HepG2 (cell line): ENCODE results near the gene NPB. TPM values are rescaled to one million over a fixed set of nuclear protein-coding genes. Genes with fewer than 3 reads are reported as not detected.

Experiments
- EHMT2 ChIP-seq: fragments of 200-600 bp; sonication (generic); IDR thresholded peaks from 2 replicates; pipeline ENCODE4 v1.7.0; 2017; ENCODE audit warnings: antibody characterized with exemption, low read depth, low read length, borderline replicate concordance
- GPN1 ChIP-seq: sonication (generic); formaldehyde crosslinking; IDR thresholded peaks from 2 replicates; pipeline ENCODE4 v1.5.1; 2020; ENCODE audit warnings: missing genetic modification reagents, borderline replicate concordance
- HNF1B ChIP-seq: sonication (generic); formaldehyde crosslinking; IDR thresholded peaks from 2 replicates; pipeline ENCODE4 v1.5.1; 2020; ENCODE audit warnings: mild to moderate bottlenecking, moderate library complexity, missing genetic modification reagents
- MEF2D ChIP-seq: sonication (generic); formaldehyde crosslinking; IDR thresholded peaks from 2 replicates; pipeline ENCODE4 v1.5.1; 2020; ENCODE audit warnings: mild to moderate bottlenecking, missing genetic modification reagents
- NR2F6 ChIP-seq, 2 experiments: IDR thresholded peaks; 2 replicates each; pipeline ENCODE4 v1.6.1; 2016; ENCODE audit warnings: antibody characterized with exemption in 1 of 2, mild to moderate bottlenecking in 1 of 2
- NRL ChIP-seq: sonication (generic); formaldehyde crosslinking; IDR thresholded peaks from 2 replicates; pipeline ENCODE4 v1.5.0; 2020; ENCODE audit warnings: missing genetic modification reagents, mild to moderate bottlenecking, moderate library complexity, borderline replicate concordance
- RORA ChIP-seq: sonication (generic); formaldehyde crosslinking; IDR thresholded peaks from 2 replicates; pipeline ENCODE4 v1.5.0; 2020; ENCODE audit warnings: mild to moderate bottlenecking, missing genetic modification reagents, moderate library complexity
- STAT6 ChIP-seq: sonication (generic); formaldehyde crosslinking; IDR thresholded peaks from 2 replicates; pipeline ENCODE4 v1.4.0; 2020; ENCODE audit warnings: missing genetic modification reagents, mild to moderate bottlenecking, borderline replicate concordance
- SUZ12 ChIP-seq: fragments of 150-350 bp; IDR thresholded peaks from 2 replicates; pipeline ENCODE4 v1.6.1; 2014; ENCODE audit warnings: low read depth, low read length
- ZBTB7B ChIP-seq: sonication (generic); formaldehyde crosslinking; IDR thresholded peaks from 2 replicates; pipeline ENCODE4 v1.4.0; 2020; ENCODE audit warnings: missing genetic modification reagents
- ZBTB8A ChIP-seq: sonication (generic); formaldehyde crosslinking; IDR thresholded peaks from 2 replicates; pipeline ENCODE4 v1.4.0; 2020; ENCODE audit warnings: mild to moderate bottlenecking, low read depth, missing genetic modification reagents, borderline replicate concordance
- ZFX ChIP-seq: sonication (generic); formaldehyde crosslinking; IDR thresholded peaks from 2 replicates; pipeline ENCODE4 v1.4.0; 2020; ENCODE audit warnings: mild to moderate bottlenecking, low read depth, missing genetic modification reagents, moderate library complexity
- polyA plus RNA-seq, 8 experiments: library from polyadenylated mRNA; depleted of rRNA in 3 of 8; stranded (reverse) in 7 of 8; unstranded in 1 of 8; fragments of >200 nt; fragmentation: Illumina TruSeq in 4 of 8; extraction: Trizol in 4 of 8; gene quantifications; 2 replicates each; pipeline versions ENCODE4 v1.2.1 to v1.2.3, GENCODE V29; 2011 to 2016; ENCODE audit warnings: low read depth in 4 of 8, missing spikeins in 1 of 8, mixed read lengths in 1 of 8; ENCODE audit not compliant: insufficient read depth in 1 of 8
- total RNA-seq, 5 experiments: library from RNA; depleted of rRNA; stranded (reverse); fragments of >200 nt; fragmentation: Illumina TruSeq; extraction: Trizol; gene quantifications; 2 replicates each; pipeline ENCODE4 v1.2.3, GENCODE V29; 2016; ENCODE audit warnings: low read depth in 1 of 5
- TF ChIP-seq, protein P1 (sequence below): sonication (generic); formaldehyde crosslinking; IDR thresholded peaks from 2 replicates; pipeline ENCODE4 v1.5.0; 2020; ENCODE audit warnings: mild to moderate bottlenecking, missing genetic modification reagents, borderline replicate concordance

The NPB gene
- total and polyA plus RNA-seq, 2 of the 13 experiments (the other 11 are each of a cell fraction or from before 2014, with no cell fraction given) = 0.11 to 0.93 TPM

DNA sequence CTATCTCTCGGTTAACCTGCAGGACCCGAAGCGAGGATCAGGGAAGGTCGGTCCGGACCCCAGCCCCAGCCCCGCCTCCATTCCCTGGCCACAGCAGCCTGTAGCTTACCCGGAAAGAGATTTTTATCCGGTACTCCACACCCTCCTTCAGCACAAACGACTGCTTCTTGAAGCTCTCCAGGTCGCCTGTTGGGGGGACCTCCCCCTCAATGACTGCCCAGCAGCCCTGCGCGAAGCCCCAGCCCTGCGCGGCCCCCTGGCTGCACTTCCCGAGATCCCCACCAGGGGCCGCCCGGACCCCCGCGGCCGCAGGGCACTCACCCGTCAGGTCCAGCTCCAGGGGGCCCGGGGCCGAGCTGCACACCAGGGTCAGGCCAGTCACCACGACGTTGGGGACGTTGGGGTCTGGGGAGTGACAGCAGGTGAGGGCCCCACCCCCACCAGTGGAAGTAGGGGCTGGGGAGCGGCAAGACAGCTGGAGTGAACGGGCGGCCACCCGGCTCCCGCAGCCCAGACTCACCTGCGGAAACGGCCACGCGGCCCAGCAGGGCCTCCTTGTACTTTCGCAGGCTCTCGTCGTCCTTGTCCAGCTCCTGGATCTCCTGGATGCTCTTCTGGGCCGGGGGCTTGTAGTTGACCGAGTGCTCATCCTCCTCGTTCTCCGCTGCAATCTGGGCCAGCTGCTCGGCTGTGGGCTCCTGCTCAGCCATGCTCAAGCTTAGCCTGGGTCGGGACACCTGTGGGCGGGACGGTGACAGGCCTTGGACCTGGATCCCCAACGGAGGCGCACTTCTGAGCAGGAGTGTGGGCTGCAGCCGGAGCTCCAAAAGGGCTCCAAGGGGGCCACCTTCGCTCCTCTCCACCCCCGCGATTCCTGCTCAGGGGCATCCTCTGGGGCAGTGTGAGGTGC is 32.6 kb upstream of the NPB start (continued):
- TF ChIP-seq ZFX (CRISPR knock-in tag) = peak; percentile 53; the same call in 1 of the 2 replicates
- TF ChIP-seq NRL = no peak; the same call in 1 of the 2 replicates
- TF ChIP-seq, protein P1, sequence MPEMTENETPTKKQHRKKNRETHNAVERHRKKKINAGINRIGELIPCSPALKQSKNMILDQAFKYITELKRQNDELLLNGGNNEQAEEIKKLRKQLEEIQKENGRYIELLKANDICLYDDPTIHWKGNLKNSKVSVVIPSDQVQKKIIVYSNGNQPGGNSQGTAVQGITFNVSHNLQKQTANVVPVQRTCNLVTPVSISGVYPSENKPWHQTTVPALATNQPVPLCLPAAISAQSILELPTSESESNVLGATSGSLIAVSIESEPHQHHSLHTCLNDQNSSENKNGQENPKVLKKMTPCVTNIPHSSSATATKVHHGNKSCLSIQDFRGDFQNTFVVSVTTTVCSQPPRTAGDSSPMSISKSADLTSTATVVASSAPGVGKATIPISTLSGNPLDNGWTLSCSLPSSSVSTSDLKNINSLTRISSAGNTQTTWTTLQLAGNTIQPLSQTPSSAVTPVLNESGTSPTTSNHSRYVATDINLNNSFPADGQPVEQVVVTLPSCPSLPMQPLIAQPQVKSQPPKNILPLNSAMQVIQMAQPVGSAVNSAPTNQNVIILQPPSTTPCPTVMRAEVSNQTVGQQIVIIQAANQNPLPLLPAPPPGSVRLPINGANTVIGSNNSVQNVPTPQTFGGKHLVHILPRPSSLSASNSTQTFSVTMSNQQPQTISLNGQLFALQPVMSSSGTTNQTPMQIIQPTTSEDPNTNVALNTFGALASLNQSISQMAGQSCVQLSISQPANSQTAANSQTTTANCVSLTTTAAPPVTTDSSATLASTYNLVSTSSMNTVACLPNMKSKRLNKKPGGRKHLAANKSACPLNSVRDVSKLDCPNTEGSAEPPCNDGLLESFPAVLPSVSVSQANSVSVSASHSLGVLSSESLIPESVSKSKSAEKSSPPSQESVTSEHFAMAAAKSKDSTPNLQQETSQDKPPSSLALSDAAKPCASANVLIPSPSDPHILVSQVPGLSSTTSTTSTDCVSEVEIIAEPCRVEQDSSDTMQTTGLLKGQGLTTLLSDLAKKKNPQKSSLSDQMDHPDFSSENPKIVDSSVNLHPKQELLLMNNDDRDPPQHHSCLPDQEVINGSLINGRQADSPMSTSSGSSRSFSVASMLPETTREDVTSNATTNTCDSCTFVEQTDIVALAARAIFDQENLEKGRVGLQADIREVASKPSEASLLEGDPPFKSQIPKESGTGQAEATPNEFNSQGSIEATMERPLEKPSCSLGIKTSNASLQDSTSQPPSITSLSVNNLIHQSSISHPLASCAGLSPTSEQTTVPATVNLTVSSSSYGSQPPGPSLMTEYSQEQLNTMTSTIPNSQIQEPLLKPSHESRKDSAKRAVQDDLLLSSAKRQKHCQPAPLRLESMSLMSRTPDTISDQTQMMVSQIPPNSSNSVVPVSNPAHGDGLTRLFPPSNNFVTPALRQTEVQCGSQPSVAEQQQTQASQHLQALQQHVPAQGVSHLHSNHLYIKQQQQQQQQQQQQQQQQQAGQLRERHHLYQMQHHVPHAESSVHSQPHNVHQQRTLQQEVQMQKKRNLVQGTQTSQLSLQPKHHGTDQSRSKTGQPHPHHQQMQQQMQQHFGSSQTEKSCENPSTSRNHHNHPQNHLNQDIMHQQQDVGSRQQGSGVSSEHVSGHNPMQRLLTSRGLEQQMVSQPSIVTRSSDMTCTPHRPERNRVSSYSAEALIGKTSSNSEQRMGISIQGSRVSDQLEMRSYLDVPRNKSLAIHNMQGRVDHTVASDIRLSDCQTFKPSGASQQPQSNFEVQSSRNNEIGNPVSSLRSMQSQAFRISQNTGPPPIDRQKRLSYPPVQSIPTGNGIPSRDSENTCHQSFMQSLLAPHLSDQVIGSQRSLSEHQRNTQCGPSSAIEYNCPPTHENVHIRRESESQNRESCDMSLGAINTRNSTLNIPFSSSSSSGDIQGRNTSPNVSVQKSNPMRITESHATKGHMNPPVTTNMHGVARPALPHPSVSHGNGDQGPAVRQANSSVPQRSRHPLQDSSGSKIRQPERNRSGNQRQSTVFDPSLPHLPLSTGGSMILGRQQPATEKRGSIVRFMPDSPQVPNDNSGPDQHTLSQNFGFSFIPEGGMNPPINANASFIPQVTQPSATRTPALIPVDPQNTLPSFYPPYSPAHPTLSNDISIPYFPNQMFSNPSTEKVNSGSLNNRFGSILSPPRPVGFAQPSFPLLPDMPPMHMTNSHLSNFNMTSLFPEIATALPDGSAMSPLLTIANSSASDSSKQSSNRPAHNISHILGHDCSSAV (CRISPR knock-in tag) = no peak
- TF ChIP-seq STAT6 (CRISPR knock-in tag) = no peak
- TF ChIP-seq GPN1 (CRISPR knock-in tag) = no peak
- TF ChIP-seq SUZ12 = no peak
- TF ChIP-seq NR2F6 (IDR thresholded peaks at IDR 0.05) = no peak
- TF ChIP-seq NR2F6 (CRISPR knock-in tag; IDR thresholded peaks at IDR 0.05) = no peak; the same call in 1 of the 2 replicates
- no peak for TF ChIP-seq RORA
- TF ChIP-seq EHMT2 = no peak
- TF ChIP-seq ZBTB7B (CRISPR knock-in tag) = peak; percentile 99
- TF ChIP-seq MEF2D = no peak; the same call in 1 of the 2 replicates
- peak; percentile 62; the same call in 1 of the 2 replicates for TF ChIP-seq HNF1B (CRISPR knock-in tag)
- TF ChIP-seq ZBTB8A = no peak
